GM19468 (cell line): Measurements from ENCODE around the gene CCDC197.

ENCODE experiments used
- ATAC-seq: cut with Tn5 transposase; IDR thresholded peaks from one replicate; pipeline ENCODE4 v1.9.1; 2021; ENCODE audit warnings: mild to moderate bottlenecking, moderate library complexity, moderate number of reproducible peaks; ENCODE audit not compliant: unreplicated experiment; ENCODE audit errors: extremely low read depth

The CCDC197 gene

DNA sequence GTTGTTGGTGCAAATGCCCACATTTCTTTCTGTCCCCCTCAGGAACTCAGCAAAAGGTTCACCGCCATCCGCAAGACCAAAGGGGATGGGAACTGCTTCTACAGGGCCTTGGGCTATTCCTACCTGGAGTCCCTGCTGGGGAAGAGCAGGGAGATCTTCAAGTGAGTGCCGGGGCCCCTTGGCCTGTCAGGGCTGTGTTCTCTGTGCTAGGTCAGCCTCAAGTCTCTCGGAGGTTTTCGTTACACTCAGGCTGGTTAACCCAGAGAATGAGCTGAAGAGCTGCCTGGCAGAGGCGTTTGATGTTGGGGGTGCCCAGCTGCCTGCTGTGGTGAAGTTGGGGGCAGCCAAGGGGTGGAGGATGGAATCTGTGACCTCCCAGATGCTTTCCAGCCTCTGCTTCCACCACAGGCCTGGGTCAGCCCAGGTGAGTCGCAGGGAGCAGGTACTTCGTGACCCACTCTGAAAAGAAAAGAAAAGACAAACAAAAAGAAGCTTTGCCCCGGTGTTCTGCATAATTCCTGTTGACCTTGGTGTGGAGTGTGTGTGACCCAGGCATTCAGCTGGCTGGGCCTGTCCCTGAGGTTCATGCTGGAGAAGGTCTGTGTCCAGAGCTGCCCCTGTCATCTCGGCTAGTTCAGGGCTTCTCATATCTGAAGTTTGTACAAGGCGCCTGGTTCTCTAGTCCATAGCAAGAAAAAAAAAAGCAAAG, 42.0 kb downstream of the CCDC197 start:
- ATAC-seq = no peak

DNA sequence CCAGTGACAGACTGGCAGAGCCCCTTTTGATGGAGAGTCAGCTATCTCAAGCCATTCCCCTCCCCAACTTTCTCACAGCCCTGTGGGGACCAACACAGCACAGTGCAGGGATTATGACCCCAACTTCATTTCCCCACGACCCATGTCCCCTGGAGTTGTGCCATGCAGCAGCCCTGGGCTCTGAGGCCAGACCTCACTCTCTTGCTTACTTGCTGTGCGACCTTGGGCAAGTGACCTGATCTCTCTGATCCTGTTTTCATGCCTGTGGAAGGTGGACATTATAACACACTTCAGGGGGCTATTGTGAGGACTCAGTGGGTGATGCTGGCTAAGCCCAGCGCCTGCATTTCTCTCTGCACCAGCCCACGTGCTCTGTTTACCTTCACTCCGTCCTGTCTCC, 43.1 kb downstream of the CCDC197 start:
- ATAC-seq = no peak

DNA sequence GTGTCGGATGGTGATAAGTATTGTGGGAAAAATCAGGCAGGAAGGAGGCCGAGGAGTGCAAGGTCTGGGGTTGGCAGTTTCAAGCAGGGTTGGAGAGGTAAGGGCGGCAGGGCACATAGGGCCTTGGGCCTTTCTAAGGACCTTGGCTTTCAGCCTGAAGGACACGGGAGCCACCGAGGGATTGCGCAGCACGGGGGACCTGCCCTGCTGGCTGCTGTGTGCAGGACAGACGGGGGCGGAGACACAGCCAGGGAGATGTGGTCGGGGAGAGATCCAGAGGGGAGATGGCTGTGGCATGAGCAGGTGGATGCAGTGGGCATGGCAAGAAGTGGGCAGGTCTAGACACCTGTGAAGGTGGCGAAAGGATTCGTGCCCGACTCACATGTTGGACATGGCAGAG, 43.7 kb downstream of the CCDC197 start:
- ATAC-seq = no peak

DNA sequence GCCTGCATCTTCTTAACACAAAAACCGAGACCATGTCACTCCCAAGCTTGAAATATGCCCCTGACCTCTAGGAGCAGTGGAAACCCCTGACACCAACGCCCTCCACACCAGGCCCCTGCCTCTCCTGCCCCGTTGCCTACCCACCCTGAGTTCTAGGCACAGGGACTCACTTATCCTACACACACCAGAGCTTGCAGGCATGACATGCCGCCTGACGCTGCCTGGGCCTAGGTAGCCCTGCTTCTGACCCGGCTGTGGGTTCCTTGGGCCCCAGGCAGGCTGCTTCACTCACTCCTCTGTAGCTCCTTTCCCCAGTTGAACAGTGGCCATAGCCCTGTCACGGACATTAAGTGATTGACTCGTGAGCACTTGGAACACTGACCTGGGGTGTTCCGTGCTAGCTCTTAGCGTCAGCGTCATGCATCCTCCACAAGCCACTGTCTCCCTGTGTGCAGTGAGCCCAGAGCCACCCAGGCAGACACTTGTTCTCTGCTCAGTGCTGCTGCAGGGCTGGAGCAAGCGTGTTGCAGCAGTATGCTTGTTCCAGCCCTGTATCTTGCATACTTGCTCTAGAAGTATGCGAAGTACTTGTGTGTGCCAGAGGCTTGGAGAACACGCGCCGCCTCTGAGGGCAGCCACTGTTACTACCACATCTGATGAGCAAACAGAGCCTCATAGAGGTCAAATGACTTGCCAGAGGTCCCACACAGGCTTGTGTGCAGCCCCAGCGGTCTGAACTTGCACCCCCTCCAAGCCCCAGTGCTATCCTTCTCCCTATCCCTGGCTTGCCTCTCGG, 44.6 kb downstream of the CCDC197 start:
- no peak for ATAC-seq

DNA sequence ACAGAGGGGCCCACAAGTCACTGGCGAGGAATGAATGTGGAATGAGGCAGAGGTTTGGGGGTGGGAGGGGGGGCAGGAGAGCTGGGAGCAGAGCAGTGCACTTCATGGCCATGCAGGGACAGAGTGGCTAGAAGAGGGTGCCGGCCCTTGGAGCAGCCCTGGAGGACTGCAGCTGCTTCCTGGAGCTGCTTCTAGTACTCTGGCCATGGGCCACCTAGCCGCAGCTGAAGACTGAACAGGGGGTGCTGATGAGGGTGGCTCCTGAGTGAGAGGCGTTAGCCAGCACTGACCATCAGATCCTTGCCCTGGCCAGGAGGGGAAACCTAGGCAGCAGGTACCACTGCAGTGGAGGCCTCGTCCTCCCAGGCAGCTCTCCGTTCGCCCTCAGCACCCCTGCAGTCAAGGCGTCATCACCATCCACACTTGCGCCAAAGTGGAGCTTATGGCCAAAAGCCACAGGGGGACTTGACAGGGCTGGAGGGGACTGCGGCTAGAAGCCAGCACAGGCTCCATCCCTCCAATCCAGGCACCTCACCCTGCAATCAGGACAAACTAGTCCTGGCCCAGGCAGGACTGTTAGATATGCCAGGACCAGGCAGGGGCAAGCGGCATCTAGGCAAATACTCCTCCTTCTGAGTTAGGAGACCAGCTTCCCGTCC, 45.5 kb downstream of the CCDC197 start:
- no peak for ATAC-seq

DNA sequence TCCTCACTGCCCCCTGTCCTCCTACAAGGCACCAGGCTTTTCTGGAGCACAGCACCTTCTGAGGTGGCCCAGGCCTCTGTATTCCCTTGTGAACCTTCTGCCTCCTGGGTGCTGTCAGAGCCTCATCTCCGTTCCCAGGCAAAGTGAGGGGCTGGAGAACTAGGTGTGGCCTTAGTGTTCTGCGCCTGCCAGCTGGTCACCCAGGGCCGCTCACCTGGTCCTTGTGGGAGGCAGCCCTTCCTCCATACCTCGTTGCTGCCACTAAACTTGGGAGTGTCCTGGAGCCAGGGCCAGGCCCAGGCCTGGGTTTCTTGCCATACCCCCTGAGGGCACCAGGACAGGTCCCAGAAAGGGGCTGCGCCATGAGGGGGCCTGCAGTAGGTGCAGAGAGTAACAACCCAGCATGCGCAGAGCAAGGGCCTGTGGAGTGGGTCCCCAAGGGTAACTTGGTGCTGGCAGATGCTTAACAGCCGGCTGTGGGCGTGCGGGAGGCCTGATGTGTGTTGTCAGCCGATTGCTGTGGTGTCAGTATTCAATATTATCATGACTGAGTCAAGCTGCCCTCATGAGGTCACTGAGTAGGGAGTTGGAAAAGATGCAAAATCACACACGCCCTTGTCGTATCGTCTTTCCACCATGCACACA, 46.1 kb downstream of the CCDC197 start:
- no peak for ATAC-seq

DNA sequence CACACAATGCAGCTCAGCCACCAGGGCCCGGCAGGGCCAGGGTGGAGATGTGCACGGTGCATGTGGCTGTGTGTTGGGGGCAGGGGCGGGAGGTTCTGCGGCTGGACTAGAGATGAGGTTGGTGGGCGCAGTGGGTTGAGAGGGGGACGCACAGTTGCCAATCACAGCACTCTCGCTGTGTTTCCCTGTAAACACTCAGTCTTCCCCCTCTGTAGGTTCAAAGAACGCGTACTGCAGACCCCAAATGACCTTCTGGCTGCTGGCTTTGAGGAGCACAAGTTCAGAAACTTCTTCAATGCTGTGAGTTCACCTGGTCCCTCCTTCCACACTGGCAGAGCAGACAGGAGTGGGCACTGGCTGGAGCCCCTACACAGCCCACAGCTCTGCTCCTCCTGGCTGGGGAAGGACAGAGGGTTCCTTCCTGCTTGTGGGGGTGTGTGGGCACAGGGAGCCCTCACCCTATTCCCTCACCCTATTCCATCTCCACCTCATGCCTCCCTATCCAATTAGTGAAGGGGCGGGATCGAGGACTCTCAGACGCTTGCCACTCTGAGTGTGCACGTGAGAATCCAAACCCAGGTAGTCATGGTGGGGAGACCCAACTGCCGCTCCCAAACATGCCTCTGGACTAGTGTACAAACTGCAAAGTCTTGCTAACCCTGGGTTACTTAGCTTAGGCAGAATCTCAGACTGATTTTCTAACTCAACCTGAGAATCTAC, 46.8 kb downstream of the CCDC197 start:
- ATAC-seq = no peak

DNA sequence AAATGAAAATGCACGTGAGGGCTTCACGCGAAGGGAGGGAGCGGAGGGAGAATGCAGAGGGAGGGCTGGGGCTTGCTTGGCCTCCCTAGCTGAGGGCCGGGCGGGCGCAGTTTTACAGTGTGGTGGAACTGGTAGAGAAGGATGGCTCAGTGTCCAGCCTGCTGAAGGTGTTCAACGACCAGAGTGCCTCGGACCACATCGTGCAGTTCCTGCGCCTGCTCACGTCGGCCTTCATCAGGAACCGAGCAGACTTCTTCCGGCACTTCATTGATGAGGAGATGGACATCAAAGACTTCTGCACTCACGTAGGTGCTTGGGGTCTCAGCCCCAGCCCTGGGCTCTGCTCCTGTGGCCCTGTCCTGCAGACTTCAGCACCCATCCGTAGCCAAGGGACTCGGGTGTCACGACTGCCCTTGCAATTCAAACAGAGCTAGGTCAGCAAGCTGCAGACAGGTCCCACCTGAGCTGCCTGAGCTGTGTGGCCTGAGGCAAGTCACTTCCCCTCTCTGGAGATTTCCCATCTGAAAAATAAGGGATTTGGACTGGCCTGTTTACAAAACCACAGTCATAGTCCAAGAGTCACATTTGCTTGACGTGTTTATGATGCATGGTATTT, 47.5 kb downstream of the CCDC197 start:
- ATAC-seq = no peak

DNA sequence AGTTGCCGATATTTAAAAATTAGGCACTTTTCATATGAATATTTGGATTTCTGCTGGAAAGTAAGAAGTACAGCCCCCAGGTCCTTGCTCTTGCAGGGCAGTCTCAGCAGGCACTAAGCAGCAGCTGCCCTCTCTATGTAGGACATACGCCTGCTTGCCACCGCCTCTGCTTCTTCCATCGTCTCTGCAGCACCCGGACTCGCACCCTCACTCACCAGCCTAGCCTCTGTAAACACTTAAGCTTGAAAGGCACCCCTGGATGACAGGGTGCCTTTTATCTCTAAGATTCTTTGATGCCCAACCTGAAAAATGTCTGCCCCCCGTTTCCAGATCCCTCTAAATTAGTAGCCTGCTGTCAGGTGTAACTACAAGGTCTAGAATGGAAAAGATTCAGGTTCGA, 48.0 kb downstream of the CCDC197 start:
- no peak for ATAC-seq

DNA sequence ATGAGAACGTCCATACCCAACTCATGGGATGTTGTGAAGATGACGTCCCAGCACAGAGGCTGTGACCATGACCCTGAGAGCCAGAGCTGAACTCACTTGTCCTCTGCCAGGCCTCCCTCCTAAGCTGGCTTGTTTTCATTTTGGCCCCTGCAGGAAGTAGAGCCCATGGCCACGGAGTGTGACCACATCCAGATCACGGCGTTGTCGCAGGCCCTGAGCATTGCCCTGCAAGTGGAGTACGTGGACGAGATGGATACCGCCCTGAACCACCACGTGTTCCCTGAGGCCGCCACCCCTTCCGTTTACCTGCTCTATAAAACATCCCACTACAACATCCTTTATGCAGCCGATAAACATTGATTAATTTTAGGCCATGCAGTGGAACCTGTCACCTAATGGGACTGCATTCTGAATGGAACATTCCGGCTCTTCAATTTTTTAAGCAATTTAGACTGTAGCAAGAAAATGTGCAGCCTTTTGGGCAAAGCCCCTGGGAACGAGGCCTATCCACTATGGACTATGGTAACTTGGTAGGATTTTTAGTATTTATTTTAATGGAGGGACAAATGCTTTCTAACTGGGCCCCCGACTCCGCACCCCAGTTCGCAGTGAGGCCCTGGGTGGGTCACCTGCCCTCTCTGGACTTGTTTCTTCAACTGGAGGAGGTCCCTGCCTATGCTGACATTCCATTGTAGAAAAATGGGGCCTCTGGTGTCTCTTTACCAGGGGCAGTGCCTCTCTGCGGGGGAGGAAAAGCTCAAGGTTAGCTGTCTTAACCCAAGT, 48.7 kb downstream of the CCDC197 start:
- ATAC-seq = no peak

DNA sequence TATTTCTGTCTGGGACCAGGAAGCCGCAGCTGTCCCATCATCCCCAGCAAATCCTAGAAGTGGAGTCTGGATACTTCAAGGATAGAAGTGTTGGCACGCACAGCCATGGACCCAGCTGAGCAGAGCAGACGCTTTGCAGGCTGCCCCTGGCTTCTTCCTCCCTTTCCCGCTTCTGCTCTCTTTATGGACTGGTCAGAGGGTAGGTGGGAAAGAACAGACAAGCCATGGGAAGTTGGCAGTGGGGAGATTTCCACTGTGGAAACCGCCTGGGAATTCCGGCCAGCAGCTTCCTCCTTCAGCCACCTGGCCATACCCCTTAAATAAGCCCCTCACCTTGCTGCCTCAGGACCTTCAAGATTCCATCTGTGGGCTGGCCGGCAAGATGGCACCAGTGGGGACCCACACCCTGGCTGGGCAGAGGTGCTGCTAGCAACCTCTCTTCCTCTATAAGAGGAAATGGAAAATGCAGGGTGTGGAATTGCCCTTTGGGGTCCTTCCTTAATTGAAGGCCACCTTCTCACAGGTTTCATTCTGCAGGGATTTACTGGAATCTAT, 49.7 kb downstream of the CCDC197 start:
- no peak for ATAC-seq

DNA sequence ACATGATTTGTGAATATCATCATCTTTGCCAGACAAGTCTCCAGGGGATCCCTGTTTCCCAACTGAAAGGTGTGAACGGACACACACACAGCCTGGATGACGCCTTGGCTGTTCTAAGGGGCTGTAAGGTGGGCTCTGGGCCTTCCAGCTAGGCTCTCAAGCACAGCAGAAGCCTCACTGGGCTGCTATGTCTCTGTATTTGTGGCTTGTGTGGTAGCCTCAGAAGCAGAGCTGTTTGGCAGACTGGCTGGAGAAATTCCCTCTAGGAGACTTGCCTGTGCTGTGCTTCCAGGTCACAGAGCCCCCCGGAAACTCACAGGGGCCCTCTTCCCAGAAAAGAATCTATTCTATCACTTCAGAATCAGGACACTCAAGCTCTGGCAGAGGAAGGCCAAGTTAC, 50.5 kb downstream of the CCDC197 start:
- ATAC-seq = no peak

DNA sequence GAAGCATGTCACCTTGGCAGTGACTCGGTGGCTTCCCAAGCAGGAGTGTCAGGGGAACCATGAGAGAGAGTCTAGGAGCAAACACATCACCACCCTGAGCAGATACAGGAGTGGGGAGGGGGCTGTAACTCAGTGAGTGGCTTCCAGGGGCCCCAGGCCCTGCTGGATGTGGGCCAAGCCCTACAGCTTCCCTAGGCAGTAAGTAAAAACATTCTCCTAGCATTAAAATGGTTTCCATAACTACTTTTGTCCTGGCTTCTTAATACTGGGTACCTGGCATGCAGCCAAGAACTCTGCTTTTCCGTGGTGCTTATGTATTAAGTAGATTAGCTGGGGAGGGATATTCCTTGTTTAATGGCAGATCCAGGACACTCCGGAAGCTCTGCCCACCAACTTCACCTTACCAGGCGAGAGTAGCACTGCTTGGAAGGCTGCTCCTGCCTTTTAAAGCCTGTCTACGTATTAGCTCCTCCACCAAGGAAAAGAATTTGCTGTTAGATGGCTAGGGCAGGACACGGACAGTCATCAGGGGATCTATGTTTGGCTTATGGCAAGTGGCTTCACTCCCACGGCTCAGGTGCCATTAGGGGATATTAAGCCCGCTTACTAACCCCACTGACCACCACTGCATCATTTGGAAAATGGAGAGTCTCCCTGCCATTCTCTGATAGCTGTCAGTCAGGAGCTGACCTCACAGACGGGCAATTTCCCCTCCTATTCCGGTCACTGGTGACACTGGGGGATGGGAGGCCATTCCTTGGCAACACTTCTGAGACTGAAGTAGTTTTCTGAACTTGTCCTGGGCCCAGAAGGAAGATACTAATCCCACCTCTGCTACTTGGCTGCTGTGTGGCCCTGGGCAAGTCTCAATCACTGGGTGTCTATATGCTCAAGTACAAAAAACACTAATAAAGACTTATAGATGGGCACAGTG, 51.9 kb downstream of the CCDC197 start:
- ATAC-seq = no peak

DNA sequence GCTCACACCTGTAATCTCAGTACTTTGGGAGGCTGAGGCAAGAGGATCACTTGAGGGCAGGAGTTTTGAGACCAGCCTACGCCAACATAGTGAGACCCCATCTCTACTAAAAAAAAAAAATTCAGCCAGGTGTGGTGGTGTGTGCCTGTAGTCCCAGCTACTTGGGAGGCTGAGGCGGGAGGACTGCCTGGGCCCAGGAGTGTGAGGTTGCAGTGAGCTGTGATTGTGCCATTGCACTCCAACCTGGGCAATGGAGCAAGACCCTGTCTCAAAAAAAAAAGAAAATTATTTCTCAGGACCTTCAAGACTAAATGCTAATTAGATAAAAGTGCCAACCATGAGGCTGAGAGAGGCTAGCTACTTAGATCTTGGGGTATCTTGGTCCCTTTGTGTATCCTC, 52.5 kb downstream of the CCDC197 start:
- no peak for ATAC-seq

DNA sequence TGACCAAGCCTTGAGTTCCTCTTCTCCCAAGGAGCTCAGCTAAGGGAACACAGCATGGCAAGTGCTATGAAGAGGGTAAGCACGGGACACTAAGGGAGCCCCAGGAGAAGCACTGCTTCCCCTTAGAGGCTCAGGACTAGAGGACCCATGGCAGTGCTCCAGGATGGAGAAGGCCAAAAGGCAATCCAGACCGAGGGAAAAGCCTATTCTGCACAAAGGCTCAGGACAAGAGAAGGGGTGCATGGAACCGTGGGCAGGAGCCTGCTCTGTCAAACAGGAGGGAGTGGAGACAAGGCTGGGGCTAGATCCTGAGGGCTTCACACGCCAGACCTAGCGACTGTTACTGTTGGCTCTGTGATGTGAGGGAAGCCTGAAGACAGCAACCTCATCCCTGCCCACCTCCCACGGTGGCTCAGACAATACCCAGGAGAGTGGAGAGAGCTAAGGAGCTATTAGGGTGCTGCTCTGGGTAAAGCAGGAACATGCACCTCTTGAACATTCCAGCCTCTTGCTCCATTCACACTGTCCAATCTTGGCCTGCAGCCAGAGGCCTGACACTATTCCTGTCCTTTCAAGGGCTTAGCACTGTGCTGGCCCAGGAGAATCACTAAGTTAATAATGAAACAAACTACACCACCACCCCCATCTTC, 53.3 kb downstream of the CCDC197 start:
- ATAC-seq = no peak

DNA sequence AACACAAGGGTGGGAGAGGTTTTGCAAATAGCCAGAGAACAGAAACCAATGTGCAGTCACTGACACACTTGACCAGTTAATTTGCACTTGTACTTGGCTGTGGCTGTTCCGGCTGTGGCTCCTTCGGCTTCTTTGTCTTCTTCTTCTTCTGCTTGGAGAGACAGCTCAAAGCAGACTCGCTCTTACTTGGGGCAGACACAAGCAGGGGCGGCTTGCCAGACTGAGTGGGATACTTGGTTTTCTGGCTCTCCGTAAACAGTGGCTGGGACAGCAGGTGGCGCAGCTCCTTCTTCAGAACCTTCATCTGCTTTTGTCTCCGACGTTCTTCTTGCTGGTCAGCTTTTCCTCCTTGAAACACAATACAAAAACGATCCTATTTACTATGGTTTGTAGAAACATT, 54.0 kb downstream of the CCDC197 start:
- ATAC-seq = no peak

DNA sequence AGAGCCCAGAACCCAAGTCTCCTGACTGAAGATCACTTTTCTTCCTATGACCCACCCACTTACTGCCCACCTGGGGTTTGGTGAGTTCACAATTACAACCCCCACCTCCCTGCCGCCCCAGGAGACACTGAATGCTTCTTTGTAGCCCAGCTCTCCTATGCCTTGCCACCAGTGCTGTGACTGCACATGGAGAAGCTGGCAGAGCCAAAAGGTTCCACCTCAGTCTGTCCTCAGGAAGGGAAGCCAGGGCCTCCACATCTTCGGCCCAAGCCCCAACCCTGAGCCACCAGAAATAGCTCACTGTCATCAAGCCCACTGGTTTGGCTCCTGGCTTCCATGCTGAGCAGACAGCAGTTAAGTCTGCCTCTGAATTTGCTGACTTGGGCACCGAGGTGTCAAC, 54.7 kb downstream of the CCDC197 start:
- ATAC-seq = no peak
